ENCODE measurements around the gene APLF.

DNA sequence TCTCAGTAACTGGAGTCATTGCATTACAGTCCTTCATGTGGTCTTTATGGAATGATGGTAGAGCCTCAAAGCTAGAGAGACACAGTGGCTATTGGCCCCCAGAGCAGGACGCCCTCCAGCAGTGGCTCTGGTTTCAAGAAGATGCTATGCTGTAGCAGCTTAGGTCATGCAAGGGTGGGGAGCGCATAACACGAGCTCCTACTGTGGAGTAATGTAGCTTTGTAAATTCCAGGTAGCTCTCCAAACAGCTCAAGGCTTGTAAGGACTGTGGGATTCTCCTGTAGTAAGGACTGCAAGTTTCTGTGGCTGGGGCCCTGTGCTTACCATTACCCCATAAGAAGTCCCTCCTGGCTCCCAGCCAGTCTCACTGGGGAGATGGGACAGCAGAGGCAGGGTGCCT is 15.6 kb downstream of the APLF start:
- TF ChIP-seq CEBPB (IDR thresholded peaks at IDR 0.05; ENCODE audit: low read depth, low read length) (no peak), MAFK (IDR thresholded peaks at IDR 0.05; ENCODE audit: low read depth, low read length) (no peak), POLR2AphosphoS5 (IDR thresholded peaks at IDR 0.05; ENCODE audit: low read depth, low read length) (no peak), PHF8 (conservative IDR thresholded peaks at IDR 0.05; ENCODE audit: low read depth, low read length) (no peak), RAD21 (IDR thresholded peaks at IDR 0.05 in 1 of 2, conservative IDR thresholded peaks at IDR 0.05 in 1 of 2; ENCODE audit: low read depth in 2 of 2, low read length in 2 of 2) (no peak), POU5F1 (IDR thresholded peaks at IDR 0.05; ENCODE audit: low read depth, low read length) (no peak)
- TF ChIP-seq, protein P1, sequence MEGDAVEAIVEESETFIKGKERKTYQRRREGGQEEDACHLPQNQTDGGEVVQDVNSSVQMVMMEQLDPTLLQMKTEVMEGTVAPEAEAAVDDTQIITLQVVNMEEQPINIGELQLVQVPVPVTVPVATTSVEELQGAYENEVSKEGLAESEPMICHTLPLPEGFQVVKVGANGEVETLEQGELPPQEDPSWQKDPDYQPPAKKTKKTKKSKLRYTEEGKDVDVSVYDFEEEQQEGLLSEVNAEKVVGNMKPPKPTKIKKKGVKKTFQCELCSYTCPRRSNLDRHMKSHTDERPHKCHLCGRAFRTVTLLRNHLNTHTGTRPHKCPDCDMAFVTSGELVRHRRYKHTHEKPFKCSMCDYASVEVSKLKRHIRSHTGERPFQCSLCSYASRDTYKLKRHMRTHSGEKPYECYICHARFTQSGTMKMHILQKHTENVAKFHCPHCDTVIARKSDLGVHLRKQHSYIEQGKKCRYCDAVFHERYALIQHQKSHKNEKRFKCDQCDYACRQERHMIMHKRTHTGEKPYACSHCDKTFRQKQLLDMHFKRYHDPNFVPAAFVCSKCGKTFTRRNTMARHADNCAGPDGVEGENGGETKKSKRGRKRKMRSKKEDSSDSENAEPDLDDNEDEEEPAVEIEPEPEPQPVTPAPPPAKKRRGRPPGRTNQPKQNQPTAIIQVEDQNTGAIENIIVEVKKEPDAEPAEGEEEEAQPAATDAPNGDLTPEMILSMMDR (IDR thresholded peaks at IDR 0.05; ENCODE audit: control extremely low read depth in 1 of 3, insufficient read depth in 1 of 3, low read depth in 1 of 3, low read length in 3 of 3) = no peak
